ENCODE measurements around the gene GMEB2. TPM values are rescaled to one million over a fixed set of nuclear protein-coding genes. Genes with fewer than 3 reads are reported as not detected.

The GMEB2 gene
- total RNA-seq, 1 experiment from 2014 or later: 14.3 TPM

DNA sequence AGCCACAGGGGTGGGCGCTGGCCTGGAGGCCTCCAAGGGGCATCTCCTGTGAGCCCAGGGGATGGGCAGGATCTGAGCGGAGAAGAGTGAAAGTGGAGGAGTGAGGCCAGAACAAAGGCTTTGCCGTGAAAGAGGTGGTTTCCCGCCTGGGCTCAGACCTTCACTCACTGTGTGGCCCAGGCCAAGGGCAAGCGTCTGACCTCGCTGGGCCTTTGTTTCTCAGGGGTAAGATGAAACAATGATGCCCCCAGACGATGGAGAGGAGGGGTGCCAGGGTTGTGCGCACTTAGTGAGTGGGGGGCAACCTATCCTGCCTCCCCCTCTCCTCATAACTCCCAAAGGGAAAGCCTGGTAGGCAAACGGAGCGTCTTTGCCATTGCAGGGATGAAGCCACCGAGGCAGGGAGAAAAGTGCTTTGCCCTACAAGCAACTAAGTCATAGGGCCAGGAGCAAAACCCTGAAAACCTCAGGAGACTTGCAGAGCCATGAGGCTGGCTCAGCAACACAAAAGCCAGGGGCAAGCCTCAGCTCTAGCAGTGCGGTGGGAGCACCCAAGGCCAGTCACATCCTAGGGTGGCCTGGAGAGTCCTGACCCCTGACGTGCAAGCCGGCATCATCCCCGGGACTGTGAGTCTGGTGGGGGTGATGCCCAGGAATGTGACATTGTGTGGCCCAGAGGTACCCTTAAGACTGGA, 27.2 kb upstream of the GMEB2 start:
- Histone ChIP-seq H3K56ac (ENCODE audit: insufficient read length, low read depth, low read length) (no peak overlapping the region), H3K27me3 (ENCODE audit: insufficient read depth, low read length) (no peaks in the 10 kb centered on the region), H4K20me1 (ENCODE audit: control insufficient read depth, insufficient read depth, insufficient read length) (no peaks in the 10 kb centered on the region), H3K23me2 (ENCODE audit: insufficient read length, low read depth, low read length, poor library complexity, severe bottlenecking) (peaks cover 10% of the 10 kb centered on the region), H3K9me3 (ENCODE audit: control insufficient read depth, low read depth, low read length) (no peaks in the 10 kb centered on the region), H2BK12ac (ENCODE audit: insufficient read length, low read depth, low read length) (no peak overlapping the region), H3K79me1 (ENCODE audit: insufficient read depth, low read depth, low read length, poor library complexity, severe bottlenecking) (no peaks in the 10 kb centered on the region), H2BK20ac (ENCODE audit: low read depth, low read length, poor library complexity, severe bottlenecking) (no peak overlapping the region), H3K79me2 (ENCODE audit: insufficient read depth, low read length) (no peaks in the 10 kb centered on the region), H4K8ac (replicated peaks; ENCODE audit: insufficient read length, low read depth, low read length) (no peak overlapping the region), H2BK15ac (ENCODE audit: low read depth, low read length) (no peak overlapping the region), H2AK5ac (ENCODE audit: insufficient read length, low read length) (no peak overlapping the region), H3K9ac (ENCODE audit: extremely low read depth, insufficient read length, low read length) (peak overlapping the region; percentile 53), H3K18ac (ENCODE audit: insufficient read length, low read depth, low read length) (peak overlapping the region; percentile 13), H3T11ph (ENCODE audit: low read length) (no peak overlapping the region), H2BK5ac (ENCODE audit: insufficient read length, low read length) (no peak overlapping the region), H3K23ac (ENCODE audit: insufficient read length, low read depth, low read length) (no peak overlapping the region), H2BK120ac (ENCODE audit: low read depth, low read length, poor library complexity, severe bottlenecking) (no peak overlapping the region), H3K4me2 (ENCODE audit: insufficient read depth, insufficient read length, low read length) (peak overlapping the region; percentile 57), H3K14ac (ENCODE audit: insufficient read depth, low read length) (peak overlapping the region; percentile 88; the same call in 1 of the 2 replicates), H3K4me1 (ENCODE audit: insufficient read depth, low read length) (no peaks in the 10 kb centered on the region; the same call in 1 of the 2 replicates), H3K27ac (ENCODE audit: insufficient read length, low read depth, low read length) (no peak overlapping the region), H3K4ac (ENCODE audit: low read depth, low read length) (no peak overlapping the region), H4K91ac (ENCODE audit: insufficient read length, low read depth, low read length) (peak overlapping the region; percentile 63), H2AFZ (ENCODE audit: low read length) (no peak overlapping the region), H4K5ac (ENCODE audit: insufficient read length, low read depth, low read length) (no peak overlapping the region)
- H3K36me3 Mint-ChIP-seq (ENCODE audit: insufficient read depth in 1 of 3, low read depth in 3 of 3): no peaks in the 10 kb centered on the region; a peak in 1 of 7 replicates
- no CpG with 5 or more reads among the region's 15 CpGs for WGBS (ENCODE audit: extremely low coverage, insufficient read length, low lambda C conversion rate)
- H3K4me1 Mint-ChIP-seq: peaks cover 19 to 28% of the 10 kb centered on the region in 2 experiments
- peak overlapping the region; percentile 98 for H3K27ac Mint-ChIP-seq
- no peaks in the 10 kb centered on the region for H3K9me3 Mint-ChIP-seq
- no peak for DNase-seq
- peak overlapping the region; percentile 73 to 84 for H3K4me3 Mint-ChIP-seq
- TF ChIP-seq, protein P1, sequence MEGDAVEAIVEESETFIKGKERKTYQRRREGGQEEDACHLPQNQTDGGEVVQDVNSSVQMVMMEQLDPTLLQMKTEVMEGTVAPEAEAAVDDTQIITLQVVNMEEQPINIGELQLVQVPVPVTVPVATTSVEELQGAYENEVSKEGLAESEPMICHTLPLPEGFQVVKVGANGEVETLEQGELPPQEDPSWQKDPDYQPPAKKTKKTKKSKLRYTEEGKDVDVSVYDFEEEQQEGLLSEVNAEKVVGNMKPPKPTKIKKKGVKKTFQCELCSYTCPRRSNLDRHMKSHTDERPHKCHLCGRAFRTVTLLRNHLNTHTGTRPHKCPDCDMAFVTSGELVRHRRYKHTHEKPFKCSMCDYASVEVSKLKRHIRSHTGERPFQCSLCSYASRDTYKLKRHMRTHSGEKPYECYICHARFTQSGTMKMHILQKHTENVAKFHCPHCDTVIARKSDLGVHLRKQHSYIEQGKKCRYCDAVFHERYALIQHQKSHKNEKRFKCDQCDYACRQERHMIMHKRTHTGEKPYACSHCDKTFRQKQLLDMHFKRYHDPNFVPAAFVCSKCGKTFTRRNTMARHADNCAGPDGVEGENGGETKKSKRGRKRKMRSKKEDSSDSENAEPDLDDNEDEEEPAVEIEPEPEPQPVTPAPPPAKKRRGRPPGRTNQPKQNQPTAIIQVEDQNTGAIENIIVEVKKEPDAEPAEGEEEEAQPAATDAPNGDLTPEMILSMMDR (conservative IDR thresholded peaks at IDR 0.05): no peak
- H3K27me3 Mint-ChIP-seq (ENCODE audit: low read depth): peaks cover 5% of the 10 kb centered on the region
